Trophoblast cell (in vitro differentiated cells and primary cell): ENCODE results near the gene NKX2-1. TPM values are rescaled to one million over a fixed set of nuclear protein-coding genes. Genes with fewer than 3 reads are reported as not detected.

Experiments used
- DNase-seq, 2 donors: peaks; one replicate each; pipeline ENCODE4 v3.0.0-alpha.2; 2016
- H2AFZ ChIP-seq: 2 replicates; pipeline ENCODE4 v1.6.1; 2013; ENCODE audit warnings: low read length, moderate library complexity, mild to moderate bottlenecking; ENCODE audit not compliant: insufficient read depth, poor library complexity
- H2AK5ac ChIP-seq: 2 replicates; pipeline ENCODE4 v1.6.1; 2013; ENCODE audit warnings: mild to moderate bottlenecking, low read length
- H2BK120ac ChIP-seq: 2 replicates; pipeline ENCODE4 v1.6.1; 2013; ENCODE audit warnings: low read length, mild to moderate bottlenecking, moderate library complexity; ENCODE audit not compliant: insufficient read depth, poor library complexity
- H2BK12ac ChIP-seq: 2 replicates; pipeline ENCODE4 v1.6.1; 2013; ENCODE audit warnings: mild to moderate bottlenecking, low read length, moderate library complexity
- H2BK5ac ChIP-seq: 2 replicates; pipeline ENCODE4 v1.6.1; 2013; ENCODE audit warnings: low read length, low read depth, moderate library complexity, mild to moderate bottlenecking; ENCODE audit not compliant: poor library complexity
- H3K14ac ChIP-seq: 2 replicates; pipeline ENCODE4 v1.6.1; 2013; ENCODE audit warnings: mild to moderate bottlenecking, low read length
- H3K18ac ChIP-seq: 2 replicates; pipeline ENCODE4 v1.6.1; 2013; ENCODE audit warnings: mild to moderate bottlenecking, low read length
- H3K23ac ChIP-seq: 2 replicates; pipeline ENCODE4 v1.6.1; 2013; ENCODE audit warnings: low read length
- H3K27ac ChIP-seq: 2 replicates; pipeline ENCODE4 v1.5.1; 2013; ENCODE audit warnings: low read depth, mild to moderate bottlenecking, inconsistent platforms, low read length, moderate library complexity
- H3K27me3 ChIP-seq: 2 replicates; pipeline ENCODE4 v1.6.1; 2013; ENCODE audit warnings: inconsistent platforms, mild to moderate bottlenecking, low read length, moderate library complexity; ENCODE audit not compliant: insufficient read depth
- H3K36me3 ChIP-seq, 2 experiments: 1 replicate in 1 of 2; 2 replicates in 1 of 2; pipeline ENCODE4 v1.6.1; 2013; ENCODE audit warnings: low read length in 2 of 2, mild to moderate bottlenecking in 2 of 2, moderate library complexity in 1 of 2; ENCODE audit not compliant: insufficient read depth in 2 of 2, control insufficient read depth in 1 of 2
- H3K4ac ChIP-seq: 2 replicates; pipeline ENCODE4 v1.6.1; 2013; ENCODE audit warnings: low read depth, mild to moderate bottlenecking, low read length, moderate library complexity
- H3K4me1 ChIP-seq, 2 experiments: 1 replicate in 1 of 2; 2 replicates in 1 of 2; pipeline ENCODE4 v1.6.1; 2013; ENCODE audit warnings: low read length in 2 of 2, mild to moderate bottlenecking in 2 of 2, moderate library complexity in 1 of 2; ENCODE audit not compliant: insufficient read depth in 2 of 2, control insufficient read depth in 1 of 2
- H3K4me2 ChIP-seq: 2 replicates; pipeline ENCODE4 v1.6.1; 2013; ENCODE audit warnings: inconsistent platforms, mild to moderate bottlenecking, low read length, moderate library complexity
- H3K4me3 ChIP-seq: 2 replicates; pipeline ENCODE4 v1.5.1; 2013; ENCODE audit warnings: mild to moderate bottlenecking, low read depth, low read length, inconsistent platforms
- H3K79me1 ChIP-seq: one replicate; pipeline ENCODE4 v1.6.1; 2013; ENCODE audit warnings: low read length
- H3K79me2 ChIP-seq: 2 replicates; pipeline ENCODE4 v1.6.1; 2013; ENCODE audit warnings: low read length, mild to moderate bottlenecking; ENCODE audit not compliant: control insufficient read depth, insufficient read depth, poor library complexity
- H3K9ac ChIP-seq: 2 replicates; pipeline ENCODE4 v1.6.1; 2013; ENCODE audit warnings: mild to moderate bottlenecking, low read length
- H3K9me3 ChIP-seq: 2 replicates; pipeline ENCODE4 v1.6.1; 2013; ENCODE audit warnings: low read depth, mild to moderate bottlenecking, control low read depth, inconsistent platforms, low read length; ENCODE audit not compliant: insufficient read depth
- H4K12ac ChIP-seq: 2 replicates; pipeline ENCODE4 v1.6.1; 2013; ENCODE audit warnings: low read depth, mild to moderate bottlenecking, low read length, moderate library complexity
- H4K8ac ChIP-seq: 2 replicates; pipeline ENCODE4 v1.6.1; 2013; ENCODE audit warnings: low read depth, mild to moderate bottlenecking, low read length, moderate library complexity
- H4K91ac ChIP-seq: one replicate; pipeline ENCODE4 v1.6.1; 2013; ENCODE audit warnings: low read depth, mild to moderate bottlenecking, low read length, moderate library complexity
- WGBS: extraction: QIAGEN DNeasy Blood & Tissue Kit; methylation state at CpG from one replicate; pipeline ENCODE4 v1.1.7; 2013; ENCODE audit warnings: missing lambda C conversion rate; ENCODE audit not compliant: insufficient read length, insufficient coverage; ENCODE audit errors: extremely low coverage; 5-methylcytosine and 5-hydroxymethylcytosine counted together
- polyA plus RNA-seq: library from polyadenylated mRNA; stranded (reverse); fragments of 200-250 nt; gene quantifications from 2 replicates; pipeline ENCODE4 v1.2.3, GENCODE V29; 2013

The NKX2-1 gene
- not detected in 2 replicates for polyA plus RNA-seq

GRCh38 chr14:36519431-36520321 lies at the start of gene NKX2-1:
TSS of gene NKX2-1 (minus strand) at chr14:36520232. CDS start at chr14:36520129, 103 bp downstream.
- H2AFZ ChIP-seq: no peak within 1 kb of the TSS
- no peaks in the 10 kb centered on the region for H3K79me2 ChIP-seq
- peak within 1 kb of the TSS; percentile 53 for H3K4me2 ChIP-seq
- H2BK5ac ChIP-seq: no peak within 1 kb of the TSS
- peak within 1 kb of the TSS; percentile 45 for H3K4me3 ChIP-seq
- no peak within 1 kb of the TSS for H3K9ac ChIP-seq
- no peak within 1 kb of the TSS for H3K18ac ChIP-seq
- H2BK120ac ChIP-seq: no peak within 1 kb of the TSS
- peaks cover 2 to 14% of the 10 kb centered on the region in 2 experiments for H3K4me1 ChIP-seq
- H3K27ac ChIP-seq: no peak within 1 kb of the TSS
- no peaks in the 10 kb centered on the region for H3K79me1 ChIP-seq
- no peak within 1 kb of the TSS for H2BK12ac ChIP-seq
- H3K36me3 ChIP-seq: no peaks in the 10 kb centered on the region
- no peak for DNase-seq
- H4K91ac ChIP-seq: no peak within 1 kb of the TSS
- WGBS: no CpG with 5 or more reads among the region's 49 CpGs
- H4K12ac ChIP-seq: no peak within 1 kb of the TSS
- H3K4ac ChIP-seq: no peak within 1 kb of the TSS
- H3K23ac ChIP-seq: no peak within 1 kb of the TSS
- H2AK5ac ChIP-seq: no peak within 1 kb of the TSS
- H3K14ac ChIP-seq: no peak within 1 kb of the TSS
- peaks cover 94% of the 10 kb centered on the region for H3K27me3 ChIP-seq
- no peak within 1 kb of the TSS for H4K8ac ChIP-seq
- peaks cover 7% of the 10 kb centered on the region for H3K9me3 ChIP-seq

GRCh38 chr14:36556811-36557433 lies 36.9 kb upstream of the NKX2-1 start:
- H2AFZ ChIP-seq: no peak overlapping the region
- H3K9me3 ChIP-seq: no peaks in the 10 kb centered on the region
- no peak overlapping the region for H3K18ac ChIP-seq
- peak in 1 of 2 donors; percentile 6 for DNase-seq
- no peak overlapping the region for H4K12ac ChIP-seq
- WGBS: no CpG with 5 or more reads among the region's 9 CpGs
- no peaks in the 10 kb centered on the region for H3K79me2 ChIP-seq
- no peaks in the 10 kb centered on the region for H3K27me3 ChIP-seq
- H3K4me1 ChIP-seq: no peaks in the 10 kb centered on the region
- H3K27ac ChIP-seq: no peak overlapping the region
- no peak overlapping the region for H3K4me3 ChIP-seq
- H2BK120ac ChIP-seq: no peak overlapping the region
- no peak overlapping the region for H4K8ac ChIP-seq
- no peak overlapping the region for H3K9ac ChIP-seq
- H2BK12ac ChIP-seq: no peak overlapping the region
- no peak overlapping the region for H3K14ac ChIP-seq
- H3K23ac ChIP-seq: no peak overlapping the region
- H3K4ac ChIP-seq: no peak overlapping the region
- no peak overlapping the region for H3K4me2 ChIP-seq
- H3K79me1 ChIP-seq: no peaks in the 10 kb centered on the region
- H3K36me3 ChIP-seq: no peaks in the 10 kb centered on the region
- no peak overlapping the region for H2BK5ac ChIP-seq
- no peak overlapping the region for H2AK5ac ChIP-seq
- no peak overlapping the region for H4K91ac ChIP-seq

DNA sequence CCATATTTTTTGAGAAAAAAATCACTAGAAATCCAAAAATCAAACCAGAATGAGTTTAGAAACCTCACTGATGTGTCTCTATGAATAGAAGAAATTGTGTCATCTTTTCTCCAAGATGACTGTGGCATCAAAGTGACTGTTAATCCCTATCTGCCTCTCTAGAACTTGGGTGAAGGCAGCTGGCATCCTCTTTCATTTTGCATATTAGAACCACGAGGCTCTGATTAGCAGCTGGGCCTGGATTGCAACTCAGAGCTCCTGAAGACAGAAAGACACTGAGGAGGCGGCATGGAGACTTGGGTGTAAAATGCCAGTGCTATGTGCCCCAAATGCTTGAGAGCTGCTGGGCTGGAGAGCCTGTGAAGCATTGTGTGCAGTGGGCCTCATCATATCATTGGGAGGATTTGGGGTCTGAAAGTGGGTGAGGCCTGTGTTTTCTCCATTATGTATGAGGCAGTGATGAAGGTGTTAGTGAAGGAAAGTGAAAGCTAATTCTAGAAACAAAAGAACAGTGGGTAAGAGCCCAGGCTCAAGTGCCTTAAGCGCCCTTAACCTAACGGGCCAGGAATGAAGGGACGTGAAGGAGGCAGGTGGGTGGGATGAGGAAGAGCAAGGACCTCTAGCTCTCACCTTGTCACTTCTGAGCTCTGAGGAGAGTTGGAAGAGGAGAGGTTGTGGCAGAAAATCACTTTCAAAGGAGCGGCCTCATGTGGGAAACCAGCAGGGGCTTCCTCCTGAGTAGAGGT lies 36.1 kb upstream of the NKX2-1 start:
- H4K8ac ChIP-seq: no peak overlapping the region
- H2BK5ac ChIP-seq: no peak overlapping the region
- DNase-seq: no peak
- H2BK120ac ChIP-seq: no peak overlapping the region
- no peaks in the 10 kb centered on the region for H3K79me2 ChIP-seq
- H3K79me1 ChIP-seq: no peaks in the 10 kb centered on the region
- no peaks in the 10 kb centered on the region for H3K4me1 ChIP-seq
- H2AFZ ChIP-seq: no peak overlapping the region
- H3K14ac ChIP-seq: no peak overlapping the region
- H3K9me3 ChIP-seq: no peaks in the 10 kb centered on the region
- H3K36me3 ChIP-seq: no peaks in the 10 kb centered on the region
- H4K12ac ChIP-seq: no peak overlapping the region
- no peak overlapping the region for H3K4me3 ChIP-seq
- no peak overlapping the region for H2BK12ac ChIP-seq
- H3K18ac ChIP-seq: no peak overlapping the region
- H3K27ac ChIP-seq: no peak overlapping the region
- H3K23ac ChIP-seq: no peak overlapping the region
- no peaks in the 10 kb centered on the region for H3K27me3 ChIP-seq
- no peak overlapping the region for H3K4ac ChIP-seq
- peak overlapping the region; percentile 64 for H3K9ac ChIP-seq
- no CpG with 5 or more reads among the region's 6 CpGs for WGBS
- H4K91ac ChIP-seq: no peak overlapping the region
- H2AK5ac ChIP-seq: no peak overlapping the region
- no peak overlapping the region for H3K4me2 ChIP-seq

- H3K36me3 ChIP-seq: no peaks in the 10 kb centered on the region
- no peak overlapping the region for H4K12ac ChIP-seq
- H4K8ac ChIP-seq: no peak overlapping the region
- no peak overlapping the region for H3K18ac ChIP-seq
- no CpG with 5 or more reads among the region's 4 CpGs for WGBS
- no peak overlapping the region for H3K23ac ChIP-seq
- H3K27ac ChIP-seq: no peak overlapping the region
- H2AK5ac ChIP-seq: no peak overlapping the region
- no peaks in the 10 kb centered on the region for H3K27me3 ChIP-seq
- no peak overlapping the region for H3K4me3 ChIP-seq
- H3K9me3 ChIP-seq: no peaks in the 10 kb centered on the region
- no peak overlapping the region for H3K14ac ChIP-seq
- H2BK5ac ChIP-seq: no peak overlapping the region
- H2AFZ ChIP-seq: no peak overlapping the region
- no peak overlapping the region for H2BK12ac ChIP-seq
- no peaks in the 10 kb centered on the region for H3K79me1 ChIP-seq
- H3K79me2 ChIP-seq: no peaks in the 10 kb centered on the region
- no peak overlapping the region for H3K4me2 ChIP-seq
- no peaks in the 10 kb centered on the region for H3K4me1 ChIP-seq
- H3K9ac ChIP-seq: no peak overlapping the region
- DNase-seq: peak in 1 of 2 donors; percentile 55
- no peak overlapping the region for H4K91ac ChIP-seq
- no peak overlapping the region for H2BK120ac ChIP-seq
- H3K4ac ChIP-seq: no peak overlapping the region
Observed at GRCh38 chr14:36553656-36554260, 33.7 kb upstream of the NKX2-1 start.
